Mucosa of descending colon (tissue), 3 donors: ENCODE data around the gene ADORA2B. TPM values are rescaled to one million over a fixed set of nuclear protein-coding genes. Genes with fewer than 3 reads are reported as not detected.

Experiments used
- ATAC-seq: fragments of 200-7000 bp; cut with Tn5 transposase; one replicate; pipeline ENCODE4 v1.9.1; 2020; ENCODE audit warnings: mild to moderate bottlenecking, moderate library complexity
- DNase-seq, 3 donors: peaks; one replicate each; pipeline ENCODE4 v3.0.0-alpha.2; 2020
- H3K36me3 ChIP-seq: fragments of 200-600 bp; one replicate; pipeline ENCODE4 v1.8.0; 2021; ENCODE audit warnings: low read depth, mild to moderate bottlenecking
- H3K4me1 ChIP-seq: fragments of 200-600 bp; one replicate; pipeline ENCODE4 v1.8.0; 2021; ENCODE audit warnings: low read depth, mild to moderate bottlenecking
- H3K4me3 ChIP-seq: fragments of 200-600 bp; one replicate; pipeline ENCODE4 v1.8.0; 2021; ENCODE audit warnings: mild to moderate bottlenecking
- H3K9me3 ChIP-seq: fragments of 200-600 bp; one replicate; pipeline ENCODE4 v1.8.0; 2021; ENCODE audit warnings: mild to moderate bottlenecking
- intact Hi-C, 2 donors: fragments of 100-400 bp; cut with DNase I in 1 of 2; cut with micrococcal nuclease in 1 of 2; formaldehyde crosslinking; loops; one replicate each; pipeline versions ENCODE4 v1.11.0 to v1.11.1; 2022; cut with DNase I, micrococcal nuclease
- total RNA-seq, 3 donors: library from RNA; stranded (reverse); fragmentation: NEBNext Ultra II Directional in 2 of 3; extraction: Animal tissue kit (Norgen Biotek cat#: 25700) in 2 of 3; gene quantifications; one replicate each; pipeline versions ENCODE4 v1.2.1 to v1.2.4, GENCODE V29; 2021 to 2023
- TF ChIP-seq, protein P1 (sequence below): fragments of 200-600 bp; IDR thresholded peaks from one replicate; pipeline ENCODE4 v1.8.0; 2022; ENCODE audit warnings: antibody characterized with exemption, mild to moderate bottlenecking
- donor health status: DM: no; HTN: no; CAD: no; lungs with moderate emphysema.
- donor health status: DM: no; HTN: no; CAD: no.
- donor health status: DM: no; HTN: yes; CAD: no.

Gene ADORA2B
- total RNA-seq, 3 donors from 2014 or later, result 11.9 to 32.9 (median 24.4) TPM

- Histone ChIP-seq H3K4me3 (no peak overlapping the region), H3K9me3 (no peaks in the 10 kb centered on the region), H3K4me1 (peaks cover 19% of the 10 kb centered on the region), H3K36me3 (no peaks in the 10 kb centered on the region)
- ATAC-seq (peak; percentile 45), DNase-seq (no peak)
- intact Hi-C loops, result no loop called here
- TF ChIP-seq, protein P1, sequence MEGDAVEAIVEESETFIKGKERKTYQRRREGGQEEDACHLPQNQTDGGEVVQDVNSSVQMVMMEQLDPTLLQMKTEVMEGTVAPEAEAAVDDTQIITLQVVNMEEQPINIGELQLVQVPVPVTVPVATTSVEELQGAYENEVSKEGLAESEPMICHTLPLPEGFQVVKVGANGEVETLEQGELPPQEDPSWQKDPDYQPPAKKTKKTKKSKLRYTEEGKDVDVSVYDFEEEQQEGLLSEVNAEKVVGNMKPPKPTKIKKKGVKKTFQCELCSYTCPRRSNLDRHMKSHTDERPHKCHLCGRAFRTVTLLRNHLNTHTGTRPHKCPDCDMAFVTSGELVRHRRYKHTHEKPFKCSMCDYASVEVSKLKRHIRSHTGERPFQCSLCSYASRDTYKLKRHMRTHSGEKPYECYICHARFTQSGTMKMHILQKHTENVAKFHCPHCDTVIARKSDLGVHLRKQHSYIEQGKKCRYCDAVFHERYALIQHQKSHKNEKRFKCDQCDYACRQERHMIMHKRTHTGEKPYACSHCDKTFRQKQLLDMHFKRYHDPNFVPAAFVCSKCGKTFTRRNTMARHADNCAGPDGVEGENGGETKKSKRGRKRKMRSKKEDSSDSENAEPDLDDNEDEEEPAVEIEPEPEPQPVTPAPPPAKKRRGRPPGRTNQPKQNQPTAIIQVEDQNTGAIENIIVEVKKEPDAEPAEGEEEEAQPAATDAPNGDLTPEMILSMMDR, result no peak
Observed at GRCh38 chr17:15952048-15952532, 7.2 kb downstream of the ADORA2B start.

DNA sequence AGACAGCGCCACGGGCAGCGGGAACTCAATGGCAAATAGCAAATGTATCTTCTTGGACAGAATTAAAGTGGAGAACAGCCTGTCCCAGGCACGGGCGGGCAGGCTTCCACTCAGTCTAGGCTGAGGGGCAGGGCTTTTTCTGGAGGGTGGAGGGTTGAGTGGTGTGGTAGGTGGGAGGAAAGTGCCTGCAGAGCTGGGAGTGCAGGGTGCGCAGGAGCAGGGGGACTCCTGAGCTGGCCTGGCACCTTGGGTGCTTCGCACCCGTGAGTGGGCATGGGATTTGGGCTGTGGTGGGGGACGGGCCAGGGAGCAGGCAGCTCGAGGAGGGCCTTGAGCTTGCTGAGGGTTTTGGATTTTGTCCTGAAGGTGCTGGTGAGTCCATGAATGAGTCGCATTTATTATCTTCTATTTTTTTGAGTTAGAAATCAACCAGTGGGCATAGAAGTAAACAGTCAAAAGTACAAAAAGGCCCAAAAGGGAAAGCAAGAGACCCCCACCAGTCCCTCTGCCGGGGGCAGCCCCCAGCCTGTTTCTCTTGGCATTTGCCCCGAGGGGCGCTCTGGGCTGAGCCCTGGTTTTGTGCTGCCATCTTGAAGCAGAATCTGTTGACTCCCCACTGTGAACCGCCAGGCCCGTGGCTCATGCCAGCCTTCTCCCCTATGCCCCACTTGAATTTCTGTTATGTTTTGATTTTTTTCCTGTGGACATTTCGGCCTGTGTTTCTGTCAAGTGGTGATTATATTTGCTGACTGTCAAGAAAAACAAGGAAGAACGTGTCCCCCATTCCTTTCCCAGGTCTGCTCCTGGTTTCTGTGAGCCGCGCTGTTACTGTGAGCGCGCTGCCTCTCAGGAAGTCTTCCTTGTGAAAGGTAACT lies 8.2 kb downstream of the ADORA2B start:
- Histone ChIP-seq H3K9me3 (no peaks in the 10 kb centered on the region), H3K36me3 (no peaks in the 10 kb centered on the region), H3K4me3 (no peak overlapping the region), H3K4me1 (peaks cover 11% of the 10 kb centered on the region)
- TF ChIP-seq, protein P1, result no peak
- DNase-seq (no peak), ATAC-seq (no peak)
- intact Hi-C loops, result no loop called here

DNA sequence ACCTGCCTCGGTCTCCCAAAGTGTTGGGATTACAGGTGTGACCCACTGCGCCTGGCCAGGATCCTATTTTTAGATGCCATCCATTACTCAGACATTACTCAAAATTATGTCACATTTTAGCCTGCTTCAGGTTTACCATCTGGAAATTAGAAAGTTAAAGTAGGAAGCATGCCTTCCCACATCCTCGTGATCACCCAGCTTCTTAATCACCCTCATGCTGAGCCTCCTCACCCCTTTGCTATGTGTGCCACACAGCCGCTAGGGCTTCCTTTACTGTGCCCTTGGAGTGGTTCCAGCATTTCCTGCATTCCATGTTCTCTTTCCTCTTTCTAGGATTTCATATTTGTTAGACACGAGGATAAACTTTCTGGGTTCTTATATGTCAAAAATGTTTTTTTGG lies 9.3 kb downstream of the ADORA2B start:
- no peaks in the 10 kb centered on the region for H3K9me3 ChIP-seq

GRCh38 chr17:15955793-15956541 lies 11.0 kb downstream of the ADORA2B start:
- H3K4me1 ChIP-seq, result peaks cover 18% of the 10 kb centered on the region
- DNase-seq (no peak), ATAC-seq (no peak)
- intact Hi-C loops, result no loop called here
- H3K4me3 ChIP-seq, result no peak overlapping the region
- H3K36me3 ChIP-seq, result no peaks in the 10 kb centered on the region
- no peaks in the 10 kb centered on the region for H3K9me3 ChIP-seq
- TF ChIP-seq, protein P1, result no peak

More for the DNA sequence above, 9.3 kb downstream of the ADORA2B start:
- DNase-seq (no peak), ATAC-seq (no peak)
- Histone ChIP-seq H3K36me3 (no peaks in the 10 kb centered on the region), H3K4me3 (no peak overlapping the region), H3K4me1 (peaks cover 18% of the 10 kb centered on the region)
- TF ChIP-seq, protein P1, result no peak
- intact Hi-C loops, result no loop called here

DNA sequence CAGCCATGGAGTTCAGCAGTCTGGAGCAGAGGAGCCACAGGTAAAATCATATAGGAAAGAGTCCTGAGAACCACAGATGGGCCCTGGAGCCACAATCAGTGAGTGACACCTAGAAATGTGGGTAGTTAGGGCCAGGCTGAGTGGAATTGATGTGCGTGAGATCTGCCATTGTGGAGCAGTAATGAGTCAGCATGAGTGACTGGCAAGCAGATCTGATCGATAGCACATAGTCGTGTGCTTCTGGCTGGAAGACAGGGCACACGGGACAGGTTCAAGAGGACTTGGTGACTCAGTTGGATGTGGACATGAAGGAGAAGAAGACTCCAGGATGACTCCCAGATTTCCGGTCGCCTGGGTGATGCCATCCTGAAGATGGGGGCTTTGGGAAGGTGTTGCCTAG lies 12.3 kb downstream of the ADORA2B start:
- intact Hi-C loops, result no loop called here
- Histone ChIP-seq H3K9me3 (no peaks in the 10 kb centered on the region), H3K4me1 (peaks cover 7% of the 10 kb centered on the region), H3K4me3 (no peak overlapping the region), H3K36me3 (no peaks in the 10 kb centered on the region)
- TF ChIP-seq, protein P1, result no peak
- ATAC-seq (peak; percentile 7), DNase-seq (no peak)
